PC-3 (cell line): ENCODE data around the gene INTS1. TPM values are rescaled to one million over a fixed set of nuclear protein-coding genes. Genes with fewer than 3 reads are reported as not detected.
A peak's percentile ranks its signal among the peaks of the same experiment; 100 is the strongest.

ENCODE experiments used
- ATAC-seq: fragments of 200-7000 bp; cut with Tn5 transposase; 2 replicates; pipeline ENCODE4 v1.9.1; 2020; ENCODE audit warnings: mild to moderate bottlenecking, moderate library complexity
- BruUV-seq: library from RNA; stranded (reverse); fragments of 400-500 nt; replicated peaks from 2 replicates; lab custom pipeline; 2021; lab: Mats Ljungman, UMichigan
- CTCF ChIA-PET: fragments of 300-600 bp; sonication (Branson Sonifier 250); formaldehyde crosslinking; loops from one replicate; lab custom pipeline; 2022; ENCODE audit warnings: antibody characterized with exemption; lab: Charles Lee
- POLR2A ChIA-PET: fragments of 300-600 bp; sonication (Branson Sonifier 250); formaldehyde crosslinking; loops from one replicate; lab custom pipeline; 2022; ENCODE audit warnings: antibody characterized with exemption; ENCODE audit not compliant: unreplicated experiment; lab: Charles Lee
- DNase-seq: peaks from one replicate; pipeline ENCODE4 v3.0.0-alpha.2; 2015
- H2AFZ ChIP-seq: fragments of 300-600 bp; sonication (generic); 2 replicates; pipeline ENCODE4 v1.6.0; 2016; ENCODE audit warnings: antibody characterized with exemption, low read length
- H3F3A ChIP-seq: fragments of 300-600 bp; sonication (generic); one replicate; pipeline ENCODE4 v1.6.0; 2017; ENCODE audit warnings: antibody characterized with exemption, low read length, control low read depth, mild to moderate bottlenecking; ENCODE audit not compliant: unreplicated experiment
- H3K27ac ChIP-seq: fragments of 300-600 bp; sonication (generic); 2 replicates; pipeline ENCODE4 v1.5.1; 2016; ENCODE audit warnings: mild to moderate bottlenecking, low read length
- H3K27me3 ChIP-seq: fragments of 300-600 bp; sonication (generic); 2 replicates; pipeline ENCODE4 v1.6.1; 2016; ENCODE audit warnings: low read length, mixed read lengths
- H3K36me3 ChIP-seq: fragments of 300-600 bp; sonication (generic); 2 replicates; pipeline ENCODE4 v1.6.1; 2016; ENCODE audit warnings: low read depth, mixed run types, low read length, mixed read lengths
- H3K4me1 ChIP-seq: fragments of 300-600 bp; sonication (generic); 2 replicates; pipeline ENCODE4 v1.5.1; 2016; ENCODE audit warnings: low read length; ENCODE audit not compliant: insufficient read depth
- H3K4me2 ChIP-seq: fragments of 300-600 bp; sonication (generic); 2 replicates; pipeline ENCODE4 v1.6.0; 2016; ENCODE audit warnings: low read length
- H3K4me3 ChIP-seq: fragments of 300-600 bp; sonication (generic); 2 replicates; pipeline ENCODE4 v1.5.1; 2016; ENCODE audit warnings: mild to moderate bottlenecking, low read length, mixed read lengths
- H3K79me2 ChIP-seq: fragments of 300-600 bp; sonication (generic); 2 replicates; pipeline ENCODE4 v1.6.1; 2017; ENCODE audit warnings: low read length, mixed read lengths
- H3K9ac ChIP-seq: fragments of 300-600 bp; sonication (generic); 2 replicates; pipeline ENCODE4 v1.6.0; 2016; ENCODE audit warnings: mild to moderate bottlenecking, low read length
- H3K9me2 ChIP-seq: fragments of 300-600 bp; sonication (generic); replicated peaks from 2 replicates; pipeline ENCODE4 v1.6.1; 2016; ENCODE audit warnings: mixed run types, low read length, mixed read lengths
- H3K9me3 ChIP-seq: fragments of 300-600 bp; sonication (generic); 2 replicates; pipeline ENCODE4 v1.6.1; 2016; ENCODE audit warnings: low read length, mixed read lengths
- H4K20me1 ChIP-seq: fragments of 300-600 bp; sonication (generic); 2 replicates; pipeline ENCODE4 v1.6.1; 2016; ENCODE audit warnings: low read length, mixed read lengths
- EZH2 ChIP-seq: fragments of 300-600 bp; sonication (generic); IDR thresholded peaks from one replicate; pipeline ENCODE4 v1.6.1; 2017; ENCODE audit warnings: antibody characterized with exemption, mild to moderate bottlenecking, low read length; ENCODE audit not compliant: unreplicated experiment
- EZH2phosphoT487 ChIP-seq: fragments of 300-600 bp; sonication (generic); IDR thresholded peaks from 2 replicates; pipeline ENCODE4 v1.6.1; 2018; ENCODE audit warnings: mild to moderate bottlenecking, antibody characterized with exemption, low read length, borderline replicate concordance
- intact Hi-C: fragments of 100-400 bp; cut with micrococcal nuclease; formaldehyde crosslinking; loops from 2 replicates; pipeline ENCODE4 v1.9.0; 2023
- total RNA-seq: library from RNA; depleted of rRNA; stranded (reverse); fragments of >200 nt; gene quantifications from 2 replicates; pipeline ENCODE4 v1.2.3, GENCODE V29; 2014
- TF ChIP-seq, protein P1 (sequence below): fragments of 300-600 bp; sonication (generic); conservative IDR thresholded peaks from 2 replicates; pipeline ENCODE4 v1.5.1; 2017; ENCODE audit warnings: antibody characterized with exemption, low read depth, mild to moderate bottlenecking, low read length

The INTS1 gene
- total RNA-seq, 1 experiment from 2014 or later = 62.9 TPM

DNA sequence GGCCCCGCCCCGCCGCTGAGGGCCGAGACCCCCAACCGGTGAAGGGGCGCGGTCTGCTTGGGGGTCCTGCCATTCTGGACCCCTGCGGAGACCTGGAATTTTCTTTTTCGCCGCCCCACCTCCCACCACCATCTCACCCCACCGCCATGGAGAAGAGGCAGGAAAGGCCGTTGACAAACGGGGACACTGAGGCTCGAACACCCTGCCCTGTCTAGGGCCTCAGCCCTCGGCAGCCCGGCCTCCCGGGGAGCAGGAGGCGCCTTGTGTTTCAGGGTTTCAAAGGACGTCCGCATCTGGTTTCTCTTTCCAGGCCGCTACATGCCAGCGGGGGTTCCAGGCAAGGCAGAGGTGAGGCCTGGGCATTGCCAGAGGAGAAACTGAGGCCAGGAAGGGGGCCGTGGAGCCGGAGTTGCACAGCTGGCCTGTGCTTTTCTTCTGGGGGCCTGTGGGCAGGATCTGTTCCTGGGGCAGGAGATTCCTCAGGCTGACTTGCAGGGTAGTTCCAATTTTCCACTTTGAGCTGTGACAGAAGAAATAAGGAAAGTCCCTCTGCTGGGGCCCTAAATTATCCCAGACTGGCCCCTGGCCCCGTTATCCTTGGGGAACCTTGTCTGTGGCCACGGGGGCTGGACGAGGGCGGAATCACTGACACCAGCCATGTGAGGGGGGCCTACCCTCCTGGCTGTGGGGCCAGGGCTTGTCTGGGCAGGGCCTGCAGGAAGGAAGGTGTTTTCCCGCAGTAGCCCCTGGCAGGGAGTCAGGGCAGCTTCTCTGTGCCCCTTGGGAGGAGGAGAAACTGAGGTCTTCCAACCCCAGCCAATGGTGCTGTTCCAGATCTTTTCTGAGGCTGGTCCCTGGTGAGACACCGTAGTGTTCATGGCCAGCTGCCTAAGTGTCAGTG is 44.0 kb downstream of the INTS1 start:
- no TSS peak for BruUV-seq
- peaks cover 24% of the 10 kb centered on the region for H4K20me1 ChIP-seq

DNA sequence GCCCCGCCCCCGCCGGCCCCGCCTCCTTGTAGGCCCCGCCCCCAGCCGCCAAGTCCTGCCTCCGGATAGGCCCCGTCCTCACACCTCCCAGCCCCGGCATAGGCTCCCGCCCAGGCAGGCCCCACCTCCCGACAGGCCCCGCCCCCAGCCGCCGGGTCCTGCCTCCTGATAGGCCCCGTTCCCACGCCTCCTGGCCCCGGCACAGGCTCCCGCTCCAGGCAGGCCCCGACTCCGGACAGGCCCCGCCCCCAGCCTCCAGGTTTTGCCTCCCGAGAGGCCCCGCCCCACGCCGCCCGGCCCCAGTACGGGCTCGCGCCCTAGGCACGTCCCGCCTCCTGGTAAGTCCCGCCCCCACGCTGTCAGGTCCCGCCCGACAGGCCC is 44.7 kb downstream of the INTS1 start:
- peak; percentile 97 for DNase-seq
- Histone ChIP-seq H3K4me3 (peak overlapping the region; percentile 99), H3K9me2 (no peaks in the 10 kb centered on the region), H3K9me3 (no peaks in the 10 kb centered on the region), H4K20me1 (peaks cover 31% of the 10 kb centered on the region), H3K4me1 (peaks cover 37% of the 10 kb centered on the region), H3K27me3 (no peaks in the 10 kb centered on the region), H3K9ac (no peak overlapping the region; the same call in 1 of the 2 replicates), H3K27ac (peak overlapping the region; percentile 83; the same call in 1 of the 2 replicates), H3K79me2 (peaks cover 45% of the 10 kb centered on the region), H3K4me2 (peak overlapping the region; percentile 99; the same call in 1 of the 2 replicates), H2AFZ (no peak overlapping the region), H3K36me3 (no peaks in the 10 kb centered on the region), H3F3A (no peaks in the 10 kb centered on the region)
- no TSS peak for BruUV-seq
- intact Hi-C loops = loop anchor here (1.0 kb wide), 1 partner anchor 15 kb away; no protein-coding TSS in a partner anchor
- ChIA-PET CTCF (no interaction called here), POLR2A (no interaction called here)
- TF ChIP-seq EZH2phosphoT487 (no peak), EZH2 (no peak)
- TF ChIP-seq, protein P1, sequence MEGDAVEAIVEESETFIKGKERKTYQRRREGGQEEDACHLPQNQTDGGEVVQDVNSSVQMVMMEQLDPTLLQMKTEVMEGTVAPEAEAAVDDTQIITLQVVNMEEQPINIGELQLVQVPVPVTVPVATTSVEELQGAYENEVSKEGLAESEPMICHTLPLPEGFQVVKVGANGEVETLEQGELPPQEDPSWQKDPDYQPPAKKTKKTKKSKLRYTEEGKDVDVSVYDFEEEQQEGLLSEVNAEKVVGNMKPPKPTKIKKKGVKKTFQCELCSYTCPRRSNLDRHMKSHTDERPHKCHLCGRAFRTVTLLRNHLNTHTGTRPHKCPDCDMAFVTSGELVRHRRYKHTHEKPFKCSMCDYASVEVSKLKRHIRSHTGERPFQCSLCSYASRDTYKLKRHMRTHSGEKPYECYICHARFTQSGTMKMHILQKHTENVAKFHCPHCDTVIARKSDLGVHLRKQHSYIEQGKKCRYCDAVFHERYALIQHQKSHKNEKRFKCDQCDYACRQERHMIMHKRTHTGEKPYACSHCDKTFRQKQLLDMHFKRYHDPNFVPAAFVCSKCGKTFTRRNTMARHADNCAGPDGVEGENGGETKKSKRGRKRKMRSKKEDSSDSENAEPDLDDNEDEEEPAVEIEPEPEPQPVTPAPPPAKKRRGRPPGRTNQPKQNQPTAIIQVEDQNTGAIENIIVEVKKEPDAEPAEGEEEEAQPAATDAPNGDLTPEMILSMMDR = no peak
- peak; percentile 76 for ATAC-seq

More for the DNA sequence above, 44.0 kb downstream of the INTS1 start:
- Histone ChIP-seq H3K9me2 (no peaks in the 10 kb centered on the region), H3K4me1 (peaks cover 30% of the 10 kb centered on the region), H3K9me3 (no peaks in the 10 kb centered on the region), H2AFZ (no peak overlapping the region), H3F3A (no peaks in the 10 kb centered on the region), H3K9ac (no peak overlapping the region), H3K27ac (no peak overlapping the region), H3K27me3 (no peaks in the 10 kb centered on the region), H3K79me2 (peaks cover 38% of the 10 kb centered on the region), H3K4me3 (no peak overlapping the region), H3K36me3 (no peaks in the 10 kb centered on the region), H3K4me2 (peak overlapping the region; percentile 37)
- intact Hi-C loops = loop anchor here (1.0 kb wide), 1 partner anchor 14 kb away; no protein-coding TSS in a partner anchor
- POLR2A ChIA-PET = no interaction called here
- TF ChIP-seq, protein P1 = no peak
- TF ChIP-seq EZH2 (no peak), EZH2phosphoT487 (no peak)
- no peak for DNase-seq
- CTCF ChIA-PET = no interaction called here
- no peak for ATAC-seq
